Mucosa of descending colon (tissue), 3 donors: ENCODE measurements around the gene CAPN15. TPM values are rescaled to one million over a fixed set of nuclear protein-coding genes. Genes with fewer than 3 reads are reported as not detected.
A peak's percentile ranks its signal among the peaks of the same experiment; 100 is the strongest.

Source experiments
- ATAC-seq: fragments of 200-7000 bp; cut with Tn5 transposase; one replicate; pipeline ENCODE4 v1.9.1; 2020; ENCODE audit warnings: mild to moderate bottlenecking, moderate library complexity
- DNase-seq, 3 donors: peaks; one replicate each; pipeline ENCODE4 v3.0.0-alpha.2; 2020
- H3K36me3 ChIP-seq: fragments of 200-600 bp; one replicate; pipeline ENCODE4 v1.8.0; 2021; ENCODE audit warnings: low read depth, mild to moderate bottlenecking
- H3K4me1 ChIP-seq: fragments of 200-600 bp; one replicate; pipeline ENCODE4 v1.8.0; 2021; ENCODE audit warnings: low read depth, mild to moderate bottlenecking
- H3K4me3 ChIP-seq: fragments of 200-600 bp; one replicate; pipeline ENCODE4 v1.8.0; 2021; ENCODE audit warnings: mild to moderate bottlenecking
- H3K9me3 ChIP-seq: fragments of 200-600 bp; one replicate; pipeline ENCODE4 v1.8.0; 2021; ENCODE audit warnings: mild to moderate bottlenecking
- CTCF ChIP-seq: fragments of 200-600 bp; IDR thresholded peaks from one replicate; pipeline ENCODE4 v1.8.0; 2022; ENCODE audit warnings: antibody characterized with exemption, mild to moderate bottlenecking
- intact Hi-C, 2 donors: fragments of 100-400 bp; cut with DNase I in 1 of 2; cut with micrococcal nuclease in 1 of 2; formaldehyde crosslinking; loops; one replicate each; pipeline versions ENCODE4 v1.11.0 to v1.11.1; 2022; cut with DNase I, micrococcal nuclease
- total RNA-seq, 3 donors: library from RNA; stranded (reverse); fragmentation: NEBNext Ultra II Directional in 2 of 3; extraction: Animal tissue kit (Norgen Biotek cat#: 25700) in 2 of 3; gene quantifications; one replicate each; pipeline versions ENCODE4 v1.2.1 to v1.2.4, GENCODE V29; 2021 to 2023
- donor health status: DM: no; HTN: no; CAD: no; lungs with moderate emphysema.
- donor health status: DM: no; HTN: no; CAD: no.
- donor health status: DM: no; HTN: yes; CAD: no.

The CAPN15 gene
- total RNA-seq, 3 donors from 2014 or later, result 73.5 to 110 (median 109) TPM

DNA sequence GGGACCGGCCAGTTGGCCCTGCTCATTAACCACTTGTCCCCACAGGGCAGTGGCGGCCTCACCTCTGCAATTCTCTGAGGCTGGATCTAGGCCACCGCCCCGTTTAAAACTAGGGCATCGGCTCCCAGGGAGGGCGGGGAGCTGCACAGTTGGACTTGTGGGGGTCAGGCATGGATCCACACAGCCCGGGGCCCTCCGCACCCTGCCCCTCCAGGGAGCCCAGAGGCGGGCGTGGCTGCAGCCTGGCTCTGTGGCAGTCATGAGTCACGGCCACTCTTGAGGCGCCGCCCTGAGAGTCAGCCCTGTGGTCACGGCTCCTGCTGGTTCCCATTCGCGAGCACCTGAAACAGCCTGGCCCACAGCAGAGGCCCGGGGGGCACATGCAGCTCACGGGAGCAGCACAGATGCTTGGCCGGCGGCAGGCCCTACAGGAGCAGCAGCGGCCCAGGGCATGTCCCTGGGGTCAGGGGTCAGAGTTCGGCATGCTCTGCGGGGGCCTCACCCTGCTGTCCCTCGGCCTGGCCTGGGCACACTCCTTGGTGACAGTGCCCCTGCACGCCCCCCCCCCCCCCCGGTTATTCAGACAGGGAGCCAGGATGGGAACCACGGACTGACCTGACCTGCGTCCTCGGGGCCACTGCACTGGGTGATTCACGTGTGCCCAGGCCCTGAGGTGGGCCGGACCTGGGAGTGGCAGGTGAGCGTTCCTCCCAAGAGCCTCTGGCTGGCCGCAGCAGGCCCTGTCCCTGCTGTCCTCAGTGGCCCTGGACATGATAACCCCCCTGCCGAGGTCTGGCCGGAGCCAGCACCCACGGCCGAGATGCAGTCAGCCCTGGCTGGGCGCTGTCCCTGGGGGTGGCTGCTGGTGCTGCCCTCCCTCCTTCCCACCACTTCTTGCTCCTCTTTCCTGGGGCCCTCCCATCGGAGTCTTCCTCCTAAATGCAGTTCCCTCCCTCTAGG, 8.2 kb downstream of the CAPN15 start:
- ATAC-seq (peak; percentile 81), DNase-seq (peak; percentile 81 to 90 (median 89))
- Histone ChIP-seq H3K36me3 (no peaks in the 10 kb centered on the region), H3K4me3 (no peak overlapping the region), H3K9me3 (no peaks in the 10 kb centered on the region), H3K4me1 (peaks cover 24% of the 10 kb centered on the region)
- TF ChIP-seq CTCF, result no peak
- intact Hi-C loops, result no loop called here

DNA sequence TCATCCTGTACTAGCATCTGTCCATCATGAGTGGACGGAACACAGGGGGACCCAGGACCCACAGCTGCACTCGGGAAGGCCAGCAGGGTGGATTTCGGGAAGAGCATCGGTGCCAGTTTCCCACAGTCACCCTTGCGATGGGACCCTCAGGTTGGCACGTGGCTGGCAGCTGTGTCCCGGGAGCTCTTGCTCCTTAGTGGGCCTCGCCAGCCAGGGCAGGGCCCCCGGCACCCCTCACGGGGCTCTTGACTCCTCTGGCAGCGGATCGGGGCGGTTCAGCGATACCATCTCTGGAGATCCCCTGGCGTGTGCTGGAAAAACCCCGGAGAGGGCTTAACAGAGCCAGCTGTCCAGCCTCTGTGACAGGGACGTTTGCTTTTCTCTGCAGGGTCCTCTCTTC, 9.2 kb downstream of the CAPN15 start:
- H3K36me3 ChIP-seq, result no peaks in the 10 kb centered on the region
- ATAC-seq (no peak), DNase-seq (no peak)
- H3K4me3 ChIP-seq, result no peak overlapping the region
- no peak for TF ChIP-seq CTCF
- intact Hi-C loops, result no loop called here
- no peaks in the 10 kb centered on the region for H3K9me3 ChIP-seq
- H3K4me1 ChIP-seq, result peaks cover 24% of the 10 kb centered on the region

- TF ChIP-seq CTCF, result no peak
- no peak for ATAC-seq
- no peak for DNase-seq
- H3K9me3 ChIP-seq, result no peaks in the 10 kb centered on the region
- no peaks in the 10 kb centered on the region for H3K36me3 ChIP-seq
- intact Hi-C loops, result no loop called here
- H3K4me1 ChIP-seq, result peaks cover 24% of the 10 kb centered on the region
- no peak overlapping the region for H3K4me3 ChIP-seq
These were observed 10.2 kb downstream of the CAPN15 start for GRCh38 chr16:537415-538335.

GRCh38 chr16:539901-540530, 12.5 kb downstream of the CAPN15 start:
- no peak overlapping the region for H3K4me3 ChIP-seq

More at GRCh38 chr16:539901-540530, 12.5 kb downstream of the CAPN15 start:
- peaks cover 10% of the 10 kb centered on the region for H3K4me1 ChIP-seq
- H3K9me3 ChIP-seq, result no peaks in the 10 kb centered on the region
- TF ChIP-seq CTCF, result no peak
- intact Hi-C loops, result no loop called here
- DNase-seq (no peak), ATAC-seq (no peak)
- no peaks in the 10 kb centered on the region for H3K36me3 ChIP-seq
